Astrocyte of the hippocampus (primary cell): ENCODE data around the gene DCDC1.
A peak's percentile ranks its signal among the peaks of the same experiment; 100 is the strongest.
"Not testable (repeated sequence)": the region's sequence is repeated elsewhere in the genome, so short reads cannot be mapped to it uniquely, and the experiment has no call there.

Experiments
- DNase-seq: peaks from one replicate; pipeline ENCODE4 v3.0.0; 2011; ENCODE audit warnings: low read depth, low spot score

Gene DCDC1

GRCh38 chr11:30990625-30991296 is 378.8 kb downstream of the DCDC1 start:
- no peak for DNase-seq

GRCh38 chr11:30987819-30988218 is 381.7 kb downstream of the DCDC1 start:
- no peak for DNase-seq

- no peak for DNase-seq
Observed at GRCh38 chr11:30985536-30985935, 384.0 kb downstream of the DCDC1 start.

- peak; percentile 38 for DNase-seq
Observed at GRCh38 chr11:30984827-30985226, 384.7 kb downstream of the DCDC1 start.

GRCh38 chr11:30984442-30984816 is 385.1 kb downstream of the DCDC1 start:
- peak; percentile 37 for DNase-seq

- DNase-seq = no peak
Observed at GRCh38 chr11:30983776-30984441, 385.6 kb downstream of the DCDC1 start.

GRCh38 chr11:30983143-30983542 is 386.4 kb downstream of the DCDC1 start:
- DNase-seq = no peak

GRCh38 chr11:30967579-30967978 is 402.0 kb downstream of the DCDC1 start:
- DNase-seq = no peak

- peak; percentile 72 for DNase-seq
Observed at GRCh38 chr11:30960387-30960992, 409.0 kb downstream of the DCDC1 start.

- DNase-seq = no peak
Observed at GRCh38 chr11:30956751-30957150, 412.8 kb downstream of the DCDC1 start.

- DNase-seq = no peak
Observed at GRCh38 chr11:30949838-30950237, 419.7 kb downstream of the DCDC1 start.

GRCh38 chr11:30947715-30948114 is 421.8 kb downstream of the DCDC1 start:
- not testable (repeated sequence) for DNase-seq

GRCh38 chr11:30938810-30939209 is 430.7 kb downstream of the DCDC1 start:
- no peak for DNase-seq

- no peak for DNase-seq
Observed at GRCh38 chr11:30938171-30938570, 431.4 kb downstream of the DCDC1 start.

GRCh38 chr11:30936491-30936890 is 433.0 kb downstream of the DCDC1 start:
- DNase-seq = peak; percentile 27

- DNase-seq = no peak
Observed at GRCh38 chr11:30935861-30936260, 433.7 kb downstream of the DCDC1 start.

- no peak for DNase-seq
Observed at GRCh38 chr11:30926130-30926529, 443.4 kb downstream of the DCDC1 start.

GRCh38 chr11:30921811-30922210 is 447.7 kb downstream of the DCDC1 start:
- no peak for DNase-seq

GRCh38 chr11:30919389-30920152 is 450.0 kb downstream of the DCDC1 start:
- DNase-seq = peak; percentile 46

GRCh38 chr11:30917859-30918478 is 451.6 kb downstream of the DCDC1 start:
- DNase-seq = peak; percentile 79

- DNase-seq = no peak
Observed at GRCh38 chr11:30917266-30917665, 452.3 kb downstream of the DCDC1 start.

GRCh38 chr11:30916764-30917163 is 452.8 kb downstream of the DCDC1 start:
- no peak for DNase-seq
